ENCODE results near the gene CAV1. TPM values are rescaled to one million over a fixed set of nuclear protein-coding genes. Genes with fewer than 3 reads are reported as not detected.

The CAV1 gene
- total RNA-seq, 4 donors from 2014 or later = 301 to 490 (median 321) TPM

- no peak for TF ChIP-seq POLR2A (IDR thresholded peaks at IDR 0.05)
- no peak for TF ChIP-seq CTCF (IDR thresholded peaks at IDR 0.05)
- H3K27ac ChIP-seq = no peak overlapping the region
- 83 to 89% methylated on average over 5 of the region's 5 CpGs for WGBS, 2 donors
- DNase-seq = no peak
- H3K4me3 ChIP-seq (replicated peaks in 1 of 3) = no peak overlapping the region
- intact Hi-C loops (cut with DNase I) = no loop called here
- no peaks in the 10 kb centered on the region for H3K9me3 ChIP-seq
- peaks cover 23 to 28% of the 10 kb centered on the region in 2 donors for H3K4me1 ChIP-seq
- no peaks in the 10 kb centered on the region for H3K36me3 ChIP-seq
- H3K27me3 ChIP-seq = no peaks in the 10 kb centered on the region
Observed at GRCh38 chr7:116487907-116488521, 36.8 kb upstream of the CAV1 start.

DNA sequence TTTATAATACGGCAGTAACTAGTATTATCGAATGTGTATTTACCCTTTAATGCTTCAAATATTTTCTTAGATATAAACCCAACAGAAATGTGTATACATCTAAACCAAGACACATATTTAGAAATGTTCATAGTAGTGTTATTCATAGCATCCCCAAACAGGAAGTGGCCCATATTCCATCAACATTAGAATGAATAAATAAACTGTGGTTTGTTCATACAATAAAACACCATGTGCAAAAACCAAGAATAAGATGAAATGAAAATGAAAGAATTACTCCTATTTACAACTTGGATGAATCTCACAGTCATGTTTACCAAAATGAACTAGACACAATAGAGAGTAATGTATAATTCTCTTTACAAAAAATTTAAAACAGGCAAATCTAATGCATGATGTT is 34.5 kb upstream of the CAV1 start:
- intact Hi-C loops (cut with DNase I) = no loop called here
- Histone ChIP-seq H3K9me3 (no peaks in the 10 kb centered on the region), H3K27ac (peak overlapping the region; percentile 56 to 72 (median 66)), H3K4me1 (peaks cover 26 to 28% of the 10 kb centered on the region in 2 donors), H3K36me3 (no peaks in the 10 kb centered on the region), H3K27me3 (no peaks in the 10 kb centered on the region), H3K4me3 (replicated peaks in 1 of 3) (no peak overlapping the region)
- TF ChIP-seq POLR2A (IDR thresholded peaks at IDR 0.05) = no peak
- no peak for TF ChIP-seq CTCF (IDR thresholded peaks at IDR 0.05)
- 55 to 89% methylated on average over 2 of the region's 2 CpGs for WGBS, 2 donors
- DNase-seq = no peak

DNA sequence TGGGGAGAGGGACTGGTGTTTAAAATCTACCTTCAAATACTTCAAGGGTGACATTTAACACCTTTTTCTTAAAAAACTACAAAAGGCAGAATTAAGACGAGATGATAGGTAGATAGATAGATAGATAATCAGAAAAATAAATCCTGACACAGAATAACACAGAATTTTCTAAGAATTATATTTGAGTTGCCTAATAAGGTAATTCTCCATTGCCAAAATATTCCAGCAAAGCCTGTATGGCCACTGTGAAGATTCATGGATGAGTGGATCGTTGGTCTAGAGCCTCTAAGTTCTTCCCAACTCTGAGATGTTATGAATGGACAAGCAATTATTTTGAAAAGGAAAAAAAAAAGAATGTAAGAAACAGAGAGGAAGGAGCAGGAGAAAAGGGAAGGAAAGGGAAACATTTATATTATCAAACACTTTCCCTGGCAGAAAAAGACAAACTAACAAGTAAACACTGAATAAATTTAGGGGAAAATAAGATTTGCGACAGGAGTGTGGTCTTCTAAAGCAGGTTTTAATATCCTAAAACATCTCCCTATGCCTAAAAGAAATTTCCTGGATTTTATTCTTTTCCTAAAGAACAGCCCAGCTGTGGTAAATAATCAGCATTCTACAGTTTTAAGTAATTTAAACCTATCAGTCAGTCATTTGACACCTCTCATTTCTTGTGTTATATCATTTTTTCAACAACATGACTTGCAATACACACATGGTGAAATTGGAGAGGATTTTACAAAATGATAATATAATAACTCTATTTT is 32.8 kb upstream of the CAV1 start:
- H3K4me1 ChIP-seq = peaks cover 26 to 28% of the 10 kb centered on the region in 2 donors
- no peak for DNase-seq
- H3K27me3 ChIP-seq = no peaks in the 10 kb centered on the region
- intact Hi-C loops (cut with DNase I) = no loop called here
- H3K27ac ChIP-seq = peak overlapping the region; percentile 9 to 64 (median 61)
- H3K9me3 ChIP-seq = no peaks in the 10 kb centered on the region
- TF ChIP-seq POLR2A (IDR thresholded peaks at IDR 0.05) (no peak), CTCF (IDR thresholded peaks at IDR 0.05) (no peak)
- WGBS, 2 donors = 73% methylated on average over 3 of the region's 3 CpGs
- H3K36me3 ChIP-seq = no peaks in the 10 kb centered on the region
- H3K4me3 ChIP-seq (replicated peaks in 1 of 3) = no peak overlapping the region

- DNase-seq = no peak
- no peaks in the 10 kb centered on the region for H3K27me3 ChIP-seq
- H3K27ac ChIP-seq = peak overlapping the region in 2 of 3 donors; percentile 61 to 64
- intact Hi-C loops (cut with DNase I) = no loop called here
- peaks cover 26 to 28% of the 10 kb centered on the region in 2 donors for H3K4me1 ChIP-seq
- WGBS, 2 donors = 91 to 92% methylated on average over 3 of the region's 3 CpGs
- H3K9me3 ChIP-seq = no peaks in the 10 kb centered on the region
- no peak overlapping the region for H3K4me3 ChIP-seq (replicated peaks in 1 of 3)
- TF ChIP-seq CTCF (IDR thresholded peaks at IDR 0.05) (no peak), POLR2A (IDR thresholded peaks at IDR 0.05) (no peak)
- no peaks in the 10 kb centered on the region for H3K36me3 ChIP-seq
Observed at GRCh38 chr7:116492654-116493109, 32.2 kb upstream of the CAV1 start.

DNA sequence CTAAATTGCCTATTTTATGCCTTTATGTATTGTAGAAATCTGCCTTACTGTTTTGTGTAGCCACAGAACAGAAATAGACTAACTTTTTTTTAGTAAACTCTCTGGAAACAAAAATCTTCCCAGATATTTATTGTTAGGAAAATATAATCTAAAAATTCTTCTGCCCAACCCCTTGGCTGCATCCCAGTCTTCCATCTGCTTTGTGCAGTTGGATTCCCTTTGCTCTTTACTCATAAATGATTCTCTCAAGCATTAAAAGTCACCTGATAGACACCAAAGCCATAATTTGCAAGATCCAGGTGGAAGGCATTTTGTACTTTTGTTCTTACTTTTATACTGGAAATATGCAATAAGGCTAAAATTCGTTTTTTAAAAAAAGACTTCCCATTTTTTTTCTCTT is 31.4 kb upstream of the CAV1 start:
- Histone ChIP-seq H3K27me3 (no peaks in the 10 kb centered on the region), H3K9me3 (no peaks in the 10 kb centered on the region), H3K27ac (peak overlapping the region in 2 of 3 donors; percentile 61 to 64), H3K4me1 (peaks cover 26 to 28% of the 10 kb centered on the region in 2 donors), H3K4me3 (replicated peaks in 1 of 3) (no peak overlapping the region), H3K36me3 (no peaks in the 10 kb centered on the region)
- intact Hi-C loops (cut with DNase I) = no loop called here
- DNase-seq = no peak
- TF ChIP-seq POLR2A (IDR thresholded peaks at IDR 0.05) (no peak), CTCF (IDR thresholded peaks at IDR 0.05) (no peak)
- 70 to 83% methylated on average over 1 of the region's 1 CpG for WGBS, 2 donors

All from thyroid gland (tissue), 4 donors.